ENCODE measurements around the gene AGO4.

- no peak for TF ChIP-seq CTCF (IDR thresholded peaks at IDR 0.05)
- no peak for TF ChIP-seq POLR2A (IDR thresholded peaks at IDR 0.05)
- no peak for TF ChIP-seq EP300 (IDR thresholded peaks at IDR 0.05)
Observed at GRCh38 chr1:35808450-35809113, 766 bp downstream of the AGO4 start.
